Neural progenitor cell (in vitro differentiated cells): ENCODE data around the gene ATP6AP2. TPM values are rescaled to one million over a fixed set of nuclear protein-coding genes. Genes with fewer than 3 reads are reported as not detected.
A peak's percentile ranks its signal among the peaks of the same experiment; 100 is the strongest.

Experiments used
- DNase-seq: peaks from one replicate; pipeline ENCODE4 v3.0.0-alpha.2; 2016; ENCODE audit warnings: low spot score
- H2AFZ ChIP-seq: fragments of 200-600 bp; sonication (generic); replicated peaks from 2 replicates; pipeline ENCODE4 v1.6.1; 2016; ENCODE audit warnings: antibody characterized with exemption
- H3F3A ChIP-seq: fragments of 200-600 bp; sonication (generic); 2 replicates; pipeline ENCODE4 v1.6.1; 2016; ENCODE audit warnings: antibody characterized with exemption, low read depth
- H3K27ac ChIP-seq: fragments of 200-600 bp; sonication (generic); 2 replicates; pipeline ENCODE4 v1.5.1; 2016; ENCODE audit warnings: mild to moderate bottlenecking
- H3K27me3 ChIP-seq: fragments of 200-600 bp; sonication (generic); 2 replicates; pipeline ENCODE4 v1.6.1; 2016; ENCODE audit warnings: mild to moderate bottlenecking, moderate library complexity
- H3K36me3 ChIP-seq: fragments of 200-600 bp; sonication (generic); 2 replicates; pipeline ENCODE4 v1.5.1; 2016
- H3K4me1 ChIP-seq: fragments of 200-600 bp; sonication (generic); 2 replicates; pipeline ENCODE4 v1.6.1; 2016; ENCODE audit warnings: mixed run types
- H3K4me2 ChIP-seq: fragments of 200-600 bp; sonication (generic); 2 replicates; pipeline ENCODE4 v1.6.1; 2016
- H3K4me3 ChIP-seq: fragments of 200-600 bp; sonication (generic); 2 replicates; pipeline ENCODE4 v1.5.1; 2016
- H3K79me2 ChIP-seq: fragments of 200-600 bp; sonication (generic); 2 replicates; pipeline ENCODE4 v1.6.1; 2016; ENCODE audit warnings: low read depth
- H3K9ac ChIP-seq: fragments of 200-600 bp; sonication (generic); 2 replicates; pipeline ENCODE4 v1.6.1; 2016
- H3K9me3 ChIP-seq: fragments of 200-600 bp; sonication (generic); 2 replicates; pipeline ENCODE4 v1.5.1; 2016; ENCODE audit warnings: low read depth
- H4K20me1 ChIP-seq: fragments of 200-600 bp; sonication (generic); 2 replicates; pipeline ENCODE4 v1.6.1; 2016; ENCODE audit warnings: low read depth
- H3K27ac Mint-ChIP-seq: 3 replicates; pipeline ENCODE4 v1.8.0; 2021; ENCODE audit warnings: mixed read lengths
- H3K27me3 Mint-ChIP-seq: 2 replicates; pipeline ENCODE4 v1.8.0; 2022; ENCODE audit warnings: low read depth, mild to moderate bottlenecking, inconsistent platforms, moderate library complexity, mixed read lengths; ENCODE audit not compliant: insufficient read depth
- H3K36me3 Mint-ChIP-seq: 3 replicates; pipeline ENCODE4 v1.8.0; 2021; ENCODE audit warnings: mixed read lengths
- H3K4me1 Mint-ChIP-seq: 3 replicates; pipeline ENCODE4 v1.8.0; 2021; ENCODE audit warnings: mixed read lengths
- H3K4me3 Mint-ChIP-seq: 3 replicates; pipeline ENCODE4 v1.8.0; 2021; ENCODE audit warnings: mild to moderate bottlenecking, moderate library complexity, mixed read lengths
- H3K9me3 Mint-ChIP-seq: 3 replicates; pipeline ENCODE4 v1.8.0; 2020; ENCODE audit warnings: mixed read lengths
- CTCF ChIP-seq: fragments of 200-600 bp; sonication (generic); IDR thresholded peaks from 2 replicates; pipeline ENCODE4 v1.5.1; 2017; ENCODE audit warnings: antibody characterized with exemption, mild to moderate bottlenecking
- EZH2 ChIP-seq: fragments of 200-600 bp; sonication (generic); IDR thresholded peaks from 2 replicates; pipeline ENCODE4 v1.6.1; 2017; ENCODE audit warnings: antibody characterized with exemption, mild to moderate bottlenecking, moderate library complexity
- EZH2phosphoT487 ChIP-seq: fragments of 200-600 bp; sonication (generic); IDR thresholded peaks from 2 replicates; pipeline ENCODE4 v1.6.1; 2017; ENCODE audit warnings: antibody characterized with exemption
- total RNA-seq: library from RNA; depleted of rRNA; stranded (reverse); fragments of >200 nt; gene quantifications from 2 replicates; pipeline ENCODE4 v1.2.3, GENCODE V29; 2015; ENCODE audit warnings: low replicate concordance

The ATP6AP2 gene
- total RNA-seq, 1 donor from 2014 or later: 88.1 TPM

- Mint-ChIP-seq H3K9me3 (no peaks in the 10 kb centered on the region), H3K4me1 (peaks cover 12% of the 10 kb centered on the region), H3K27me3 (peaks cover 4% of the 10 kb centered on the region), H3K36me3 (peaks cover 8% of the 10 kb centered on the region), H3K27ac (peak overlapping the region; percentile 72), H3K4me3 (peak overlapping the region; percentile 93)
- Histone ChIP-seq H3K27me3 (no peaks in the 10 kb centered on the region), H3K4me1 (peaks cover 6% of the 10 kb centered on the region), H3K27ac (no peak overlapping the region), H3K79me2 (peaks cover 20% of the 10 kb centered on the region), H2AFZ (peak overlapping the region; percentile 66), H4K20me1 (peaks cover 5% of the 10 kb centered on the region), H3K9me3 (no peaks in the 10 kb centered on the region), H3K9ac (peak overlapping the region; percentile 45), H3K4me3 (peak overlapping the region; percentile 73), H3K4me2 (peak overlapping the region; percentile 76), H3K36me3 (no peaks in the 10 kb centered on the region), H3F3A (peaks cover 24% of the 10 kb centered on the region)
- DNase-seq: peak; percentile 33
- TF ChIP-seq CTCF: no peak
- no peak for TF ChIP-seq EZH2phosphoT487
- TF ChIP-seq EZH2: no peak
These were observed 65.9 kb downstream of the ATP6AP2 start for GRCh38 chrX:40646489-40647306.

GRCh38 chrX:40647307-40648197 is 66.8 kb downstream of the ATP6AP2 start, which contains the start of gene CXorf38:
Gene CXorf38, minus strand, starts transcription at chrX:40647561. Its CDS starts 41 bp downstream, at chrX:40647520.
- TF ChIP-seq CTCF (peak; percentile 28), EZH2phosphoT487 (no peak)

GRCh38 chrX:40651620-40652223 is 71.0 kb downstream of the ATP6AP2 start:
- Histone ChIP-seq H3K4me3 (no peak overlapping the region), H3K4me2 (no peak overlapping the region), H3K27ac (no peak overlapping the region), H3K36me3 (no peaks in the 10 kb centered on the region), H4K20me1 (no peaks in the 10 kb centered on the region), H3K27me3 (no peaks in the 10 kb centered on the region), H3K9ac (no peak overlapping the region), H3K79me2 (peaks cover 3% of the 10 kb centered on the region), H3F3A (peaks cover 24% of the 10 kb centered on the region), H2AFZ (no peak overlapping the region), H3K9me3 (no peaks in the 10 kb centered on the region), H3K4me1 (peaks cover 3% of the 10 kb centered on the region)
- no peaks in the 10 kb centered on the region for H3K36me3 Mint-ChIP-seq
- no peaks in the 10 kb centered on the region for H3K27me3 Mint-ChIP-seq
- no peak overlapping the region for H3K4me3 Mint-ChIP-seq
- DNase-seq: peak; percentile 82
- no peak overlapping the region for H3K27ac Mint-ChIP-seq
- TF ChIP-seq EZH2phosphoT487 (no peak), EZH2 (no peak), CTCF (peak; percentile 95)
- H3K4me1 Mint-ChIP-seq: no peaks in the 10 kb centered on the region
- H3K9me3 Mint-ChIP-seq: no peaks in the 10 kb centered on the region

More at GRCh38 chrX:40647307-40648197, 66.8 kb downstream of the ATP6AP2 start, which contains the start of gene CXorf38:
- H3K9ac ChIP-seq: peak within 1 kb of the TSS; percentile 45
- Mint-ChIP-seq H3K9me3 (no peaks in the 10 kb centered on the region), H3K36me3 (peaks cover 5% of the 10 kb centered on the region), H3K27ac (peak within 1 kb of the TSS; percentile 72), H3K4me1 (peaks cover 12% of the 10 kb centered on the region), H3K4me3 (peak within 1 kb of the TSS; percentile 93), H3K27me3 (peaks cover 4% of the 10 kb centered on the region)
- H3F3A ChIP-seq: peaks cover 24% of the 10 kb centered on the region
- peak within 1 kb of the TSS; percentile 66 for H2AFZ ChIP-seq
- H3K4me1 ChIP-seq: peaks cover 6% of the 10 kb centered on the region
- peak within 1 kb of the TSS; percentile 76 for H3K4me2 ChIP-seq
- H3K4me3 ChIP-seq: peak within 1 kb of the TSS; percentile 73
- H3K27me3 ChIP-seq: no peaks in the 10 kb centered on the region
- peak within 1 kb of the TSS; percentile 60 for H3K27ac ChIP-seq
- DNase-seq: peak; percentile 96
- H3K79me2 ChIP-seq: peaks cover 20% of the 10 kb centered on the region
- H4K20me1 ChIP-seq: peaks cover 5% of the 10 kb centered on the region
- no peaks in the 10 kb centered on the region for H3K9me3 ChIP-seq
- H3K36me3 ChIP-seq: no peaks in the 10 kb centered on the region
